Measurements from ENCODE around the gene ACSS1.

Gene ACSS1

DNA sequence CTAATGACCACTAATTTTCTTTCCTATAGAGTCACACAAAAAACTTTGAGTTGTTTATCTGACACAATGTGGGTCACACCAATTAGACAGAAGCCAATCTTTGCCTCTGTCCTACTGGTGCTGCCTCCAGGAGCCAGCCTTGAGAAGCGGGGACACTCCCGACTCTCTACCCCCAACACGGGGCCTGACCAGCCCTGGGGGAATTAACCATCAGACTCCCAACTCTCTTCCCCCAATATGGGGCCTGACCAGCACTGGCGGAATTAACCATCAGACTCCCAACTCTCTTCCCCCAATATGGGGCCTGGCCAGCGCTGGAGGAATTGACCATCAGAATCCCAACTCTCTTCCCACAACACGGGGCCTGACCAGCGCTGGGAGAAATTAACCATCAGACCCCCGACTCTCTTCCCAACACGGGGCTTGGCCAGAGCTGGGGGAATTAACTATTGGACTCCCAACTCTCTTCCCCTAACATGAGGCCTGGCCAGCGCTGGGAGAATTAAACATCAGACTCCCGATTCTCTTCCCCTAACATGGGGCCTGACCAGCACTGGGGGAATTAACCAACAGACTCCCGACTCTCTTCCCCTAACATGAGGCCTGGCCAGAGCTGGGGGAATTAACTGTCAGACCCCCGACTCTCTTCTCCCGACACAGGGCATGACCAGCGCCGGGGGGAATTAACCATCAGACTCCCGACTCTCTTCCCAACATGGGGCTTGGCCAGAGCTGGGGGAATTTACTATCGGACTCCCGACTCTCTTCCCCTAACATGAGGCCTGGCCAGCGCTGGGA lies 96.4 kb downstream of the ACSS1 start:
- peak overlapping the region; percentile 99 for H3K27ac Mint-ChIP-seq
- peaks cover 99% of the 10 kb centered on the region for H3K36me3 Mint-ChIP-seq (ENCODE audit: insufficient read depth)
- peaks cover 74 to 80% of the 10 kb centered on the region in 2 donors for H3K4me1 Mint-ChIP-seq (ENCODE audit: low read depth in 2 of 2)
- H3K9me3 Mint-ChIP-seq: no peaks in the 10 kb centered on the region
- no peak for DNase-seq
- H3K27me3 Mint-ChIP-seq: no peaks in the 10 kb centered on the region
- ATAC-seq (replicated peaks): peak; percentile 43
- H3K4me3 Mint-ChIP-seq: peak overlapping the region; percentile 72 to 79

- H3K9me3 Mint-ChIP-seq: no peaks in the 10 kb centered on the region
- peak overlapping the region; percentile 72 to 79 for H3K4me3 Mint-ChIP-seq
- peaks cover 77 to 80% of the 10 kb centered on the region in 2 donors for H3K4me1 Mint-ChIP-seq (ENCODE audit: low read depth in 2 of 2)
- H3K36me3 Mint-ChIP-seq (ENCODE audit: insufficient read depth): peaks cover 99% of the 10 kb centered on the region
- H3K27ac Mint-ChIP-seq: peak overlapping the region; percentile 99
- ATAC-seq (replicated peaks): peak; percentile 83
- H3K27me3 Mint-ChIP-seq: no peaks in the 10 kb centered on the region
- DNase-seq: no peak
Measured at GRCh38 chr20:24960861-24961260, 97.1 kb downstream of the ACSS1 start.

GRCh38 chr20:24960302-24960801 lies 97.6 kb downstream of the ACSS1 start:
- Mint-ChIP-seq H3K36me3 (ENCODE audit: insufficient read depth) (peaks cover 99% of the 10 kb centered on the region), H3K27me3 (no peaks in the 10 kb centered on the region), H3K4me3 (peak overlapping the region; percentile 72 to 79), H3K27ac (peak overlapping the region; percentile 99), H3K4me1 (ENCODE audit: low read depth in 2 of 2) (peaks cover 77 to 79% of the 10 kb centered on the region in 2 donors), H3K9me3 (no peaks in the 10 kb centered on the region)
- peak in 1 of 3 experiments; percentile 40 for DNase-seq
- no peak for ATAC-seq (replicated peaks)

GRCh38 chr20:24959591-24960301 lies 98.2 kb downstream of the ACSS1 start:
- Mint-ChIP-seq H3K4me3 (peak overlapping the region; percentile 72 to 79), H3K27ac (peak overlapping the region; percentile 99), H3K27me3 (no peaks in the 10 kb centered on the region), H3K9me3 (no peaks in the 10 kb centered on the region), H3K36me3 (ENCODE audit: insufficient read depth) (peaks cover 99% of the 10 kb centered on the region), H3K4me1 (ENCODE audit: low read depth in 2 of 2) (peaks cover 75 to 78% of the 10 kb centered on the region in 2 donors)
- ATAC-seq (replicated peaks) (no peak), DNase-seq (no peak)

GRCh38 chr20:24958506-24959385 lies 99.2 kb downstream of the ACSS1 start:
- Mint-ChIP-seq H3K36me3 (ENCODE audit: insufficient read depth) (peaks cover 100% of the 10 kb centered on the region), H3K27ac (peak overlapping the region; percentile 99), H3K9me3 (no peaks in the 10 kb centered on the region), H3K4me3 (peak overlapping the region; percentile 72 to 79), H3K4me1 (ENCODE audit: low read depth in 2 of 2) (peaks cover 75 to 77% of the 10 kb centered on the region in 2 donors), H3K27me3 (no peaks in the 10 kb centered on the region)
- no peak for DNase-seq
- ATAC-seq (replicated peaks): no peak

- DNase-seq: no peak
- H3K27me3 Mint-ChIP-seq: no peaks in the 10 kb centered on the region
- peaks cover 76% of the 10 kb centered on the region in 2 donors for H3K4me1 Mint-ChIP-seq (ENCODE audit: low read depth in 2 of 2)
- H3K4me3 Mint-ChIP-seq: peak overlapping the region; percentile 38 to 79
- ATAC-seq (replicated peaks): no peak
- H3K36me3 Mint-ChIP-seq (ENCODE audit: insufficient read depth): peaks cover 100% of the 10 kb centered on the region
- no peaks in the 10 kb centered on the region for H3K9me3 Mint-ChIP-seq
- H3K27ac Mint-ChIP-seq: peak overlapping the region; percentile 99
Measured at GRCh38 chr20:24957326-24958016, 100.5 kb downstream of the ACSS1 start.
